ENCODE results near the gene ZDHHC7.

The ZDHHC7 gene

DNA sequence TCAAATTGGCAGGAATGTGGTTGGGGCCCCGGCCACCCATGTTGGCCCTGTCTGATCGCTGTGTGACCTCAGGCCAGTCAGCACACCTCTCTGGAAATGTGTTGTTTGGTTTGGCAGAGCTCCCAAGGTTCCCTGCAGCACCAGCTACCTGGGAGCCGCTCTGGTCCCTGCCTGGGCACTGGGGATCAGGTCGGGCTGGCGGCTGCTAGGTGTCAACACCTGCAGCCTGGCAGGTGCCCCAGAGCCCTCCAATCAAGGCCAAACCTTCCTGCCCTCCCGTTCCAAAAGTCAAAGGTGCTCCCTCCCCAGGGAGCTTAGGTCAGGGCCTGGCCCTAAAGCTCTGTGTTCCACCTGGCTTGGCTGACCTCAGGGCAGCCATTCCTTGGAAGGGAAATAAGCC is 55.9 kb downstream of the ZDHHC7 start:
- no peak for ATAC-seq
- TF ChIP-seq ZC3H10 (CRISPR knock-in tag; IDR thresholded peaks at IDR 0.05), result no peak
- no peak for TF ChIP-seq RARB (CRISPR knock-in tag; IDR thresholded peaks at IDR 0.05)
- TF ChIP-seq ARNTL (CRISPR knock-in tag; IDR thresholded peaks at IDR 0.05; ENCODE audit: borderline replicate concordance, low read depth), result no peak
- TF ChIP-seq TCF4 (CRISPR knock-in tag; IDR thresholded peaks at IDR 0.05; ENCODE audit: borderline replicate concordance), result no peak
- TF ChIP-seq BACH2 (CRISPR knock-in tag; IDR thresholded peaks at IDR 0.05; ENCODE audit: borderline replicate concordance), result no peak
- TF ChIP-seq ZNF8 (CRISPR knock-in tag; IDR thresholded peaks at IDR 0.05), result no peak
- TF ChIP-seq ESRRG (CRISPR knock-in tag; IDR thresholded peaks at IDR 0.05), result no peak
- no peak for TF ChIP-seq OSR1 (CRISPR knock-in tag; IDR thresholded peaks at IDR 0.05)
- TF ChIP-seq, protein P1, sequence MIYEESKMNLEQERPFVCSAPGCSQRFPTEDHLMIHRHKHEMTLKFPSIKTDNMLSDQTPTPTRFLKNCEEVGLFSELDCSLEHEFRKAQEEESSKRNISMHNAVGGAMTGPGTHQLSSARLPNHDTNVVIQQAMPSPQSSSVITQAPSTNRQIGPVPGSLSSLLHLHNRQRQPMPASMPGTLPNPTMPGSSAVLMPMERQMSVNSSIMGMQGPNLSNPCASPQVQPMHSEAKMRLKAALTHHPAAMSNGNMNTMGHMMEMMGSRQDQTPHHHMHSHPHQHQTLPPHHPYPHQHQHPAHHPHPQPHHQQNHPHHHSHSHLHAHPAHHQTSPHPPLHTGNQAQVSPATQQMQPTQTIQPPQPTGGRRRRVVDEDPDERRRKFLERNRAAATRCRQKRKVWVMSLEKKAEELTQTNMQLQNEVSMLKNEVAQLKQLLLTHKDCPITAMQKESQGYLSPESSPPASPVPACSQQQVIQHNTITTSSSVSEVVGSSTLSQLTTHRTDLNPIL (CRISPR knock-in tag; IDR thresholded peaks at IDR 0.05; ENCODE audit: low read depth), result no peak
- TF ChIP-seq GLIS3 (CRISPR knock-in tag; IDR thresholded peaks at IDR 0.05), result no peak
- TF ChIP-seq, protein P2, sequence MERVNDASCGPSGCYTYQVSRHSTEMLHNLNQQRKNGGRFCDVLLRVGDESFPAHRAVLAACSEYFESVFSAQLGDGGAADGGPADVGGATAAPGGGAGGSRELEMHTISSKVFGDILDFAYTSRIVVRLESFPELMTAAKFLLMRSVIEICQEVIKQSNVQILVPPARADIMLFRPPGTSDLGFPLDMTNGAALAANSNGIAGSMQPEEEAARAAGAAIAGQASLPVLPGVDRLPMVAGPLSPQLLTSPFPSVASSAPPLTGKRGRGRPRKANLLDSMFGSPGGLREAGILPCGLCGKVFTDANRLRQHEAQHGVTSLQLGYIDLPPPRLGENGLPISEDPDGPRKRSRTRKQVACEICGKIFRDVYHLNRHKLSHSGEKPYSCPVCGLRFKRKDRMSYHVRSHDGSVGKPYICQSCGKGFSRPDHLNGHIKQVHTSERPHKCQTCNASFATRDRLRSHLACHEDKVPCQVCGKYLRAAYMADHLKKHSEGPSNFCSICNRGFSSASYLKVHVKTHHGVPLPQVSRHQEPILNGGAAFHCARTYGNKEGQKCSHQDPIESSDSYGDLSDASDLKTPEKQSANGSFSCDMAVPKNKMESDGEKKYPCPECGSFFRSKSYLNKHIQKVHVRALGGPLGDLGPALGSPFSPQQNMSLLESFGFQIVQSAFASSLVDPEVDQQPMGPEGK (CRISPR knock-in tag; IDR thresholded peaks at IDR 0.05; ENCODE audit: borderline replicate concordance), result no peak
- no peak for TF ChIP-seq ZNF565 (CRISPR knock-in tag; conservative IDR thresholded peaks at IDR 0.05; ENCODE audit: low read depth)
- TF ChIP-seq ZFP3 (CRISPR knock-in tag; IDR thresholded peaks at IDR 0.05), result no peak

GRCh38 chr16:84953190-84953746 is 58.1 kb downstream of the ZDHHC7 start:
- peak; percentile 5; the same call in 1 of the 3 replicates for ATAC-seq

DNA sequence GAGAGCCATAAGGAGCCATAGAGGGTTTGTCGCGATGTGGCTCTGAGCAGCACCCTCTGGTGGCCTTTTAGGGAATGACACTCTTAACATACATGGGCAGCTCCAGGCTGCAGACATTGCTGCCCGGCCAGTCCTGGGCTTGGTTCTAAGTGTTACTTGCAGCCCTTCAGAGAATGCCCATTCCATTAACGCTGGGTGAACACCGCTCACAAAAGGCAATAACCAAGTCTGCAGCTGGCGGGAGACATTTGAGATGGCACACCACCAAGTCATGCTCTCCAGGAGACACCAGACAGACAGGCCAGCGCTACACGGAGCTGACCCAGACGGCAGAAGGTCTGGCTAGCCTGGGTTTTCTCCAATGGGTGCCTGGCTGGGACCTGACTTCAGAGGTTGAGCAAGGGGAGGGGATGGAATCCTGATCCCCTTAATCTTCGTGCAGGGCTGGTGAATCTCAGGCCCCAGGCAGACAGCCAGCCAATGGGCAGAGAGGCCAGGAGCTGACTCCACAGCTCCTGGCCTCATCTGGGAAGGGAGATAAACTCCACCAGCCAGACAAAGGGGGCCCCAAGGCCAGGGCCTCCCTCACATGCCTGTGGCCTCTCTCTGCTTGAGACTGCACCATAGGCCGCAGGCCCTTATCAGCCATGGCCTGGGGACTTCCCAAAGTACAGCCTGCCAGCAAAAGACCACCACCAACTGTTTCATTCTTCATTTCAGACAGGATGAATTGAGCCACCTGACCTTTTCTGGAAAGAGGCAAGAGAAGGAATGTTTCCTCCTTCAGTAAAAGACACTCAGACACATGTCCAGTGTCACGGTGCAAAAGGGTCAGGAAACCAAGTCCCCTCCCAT is 58.8 kb downstream of the ZDHHC7 start:
- TF ChIP-seq ZC3H10 (CRISPR knock-in tag; IDR thresholded peaks at IDR 0.05), result no peak
- TF ChIP-seq SNAI2 (CRISPR knock-in tag; IDR thresholded peaks at IDR 0.05), result 0 out of 2 replicates have a peak, but pooled peaks have one; percentile 38
- TF ChIP-seq ISL1 (CRISPR knock-in tag; IDR thresholded peaks at IDR 0.05), result 0 out of 2 replicates have a peak, but pooled peaks have one; percentile 24
- no peak for TF ChIP-seq CSDC2 (CRISPR knock-in tag; IDR thresholded peaks at IDR 0.05)
- no peak for TF ChIP-seq GLIS3 (CRISPR knock-in tag; IDR thresholded peaks at IDR 0.05)
- TF ChIP-seq TCF4 (CRISPR knock-in tag; IDR thresholded peaks at IDR 0.05; ENCODE audit: borderline replicate concordance), result peak; percentile 74
- TF ChIP-seq, protein P2 (CRISPR knock-in tag; IDR thresholded peaks at IDR 0.05; ENCODE audit: borderline replicate concordance), result no peak
- TF ChIP-seq ZNF70 (CRISPR knock-in tag; IDR thresholded peaks at IDR 0.05), result 0 out of 2 replicates have a peak, but pooled peaks have one; percentile 16
- TF ChIP-seq TOX (CRISPR knock-in tag; IDR thresholded peaks at IDR 0.05; ENCODE audit: borderline replicate concordance), result no peak
- TF ChIP-seq ARNTL (CRISPR knock-in tag; IDR thresholded peaks at IDR 0.05; ENCODE audit: borderline replicate concordance, low read depth), result no peak
- peak; percentile 95 for ATAC-seq

More at GRCh38 chr16:84953190-84953746, 58.1 kb downstream of the ZDHHC7 start:
- TF ChIP-seq ARNTL (CRISPR knock-in tag; IDR thresholded peaks at IDR 0.05; ENCODE audit: borderline replicate concordance, low read depth) (no peak), ZNF565 (CRISPR knock-in tag; conservative IDR thresholded peaks at IDR 0.05; ENCODE audit: low read depth) (no peak), CSDC2 (CRISPR knock-in tag; IDR thresholded peaks at IDR 0.05) (no peak)

DNA sequence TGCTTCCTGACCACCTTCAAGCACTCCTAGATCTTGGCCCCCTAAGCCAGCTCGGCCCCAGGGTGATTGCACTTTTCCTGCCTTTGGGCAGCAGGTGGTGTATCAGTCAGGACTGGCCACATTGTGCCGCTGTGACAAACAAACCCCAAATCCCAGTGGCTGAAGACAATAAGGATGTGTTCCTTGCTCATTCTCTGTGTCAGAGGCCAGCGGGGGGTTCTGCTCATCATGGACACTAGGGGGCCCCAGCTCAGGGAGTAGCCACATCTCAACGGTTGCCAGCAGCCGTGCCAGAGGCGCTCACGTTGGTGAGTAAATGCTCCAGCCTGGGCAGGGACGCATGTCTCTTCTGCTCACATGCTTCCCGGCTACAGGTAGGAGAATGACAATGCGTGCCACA is 60.4 kb downstream of the ZDHHC7 start:
- TF ChIP-seq CSRNP3 (CRISPR knock-in tag; IDR thresholded peaks at IDR 0.05), result no peak
- TF ChIP-seq ZNF565 (CRISPR knock-in tag; conservative IDR thresholded peaks at IDR 0.05; ENCODE audit: low read depth), result no peak
- TF ChIP-seq ESRRG (CRISPR knock-in tag; IDR thresholded peaks at IDR 0.05), result no peak
- TF ChIP-seq SNAI2 (CRISPR knock-in tag; IDR thresholded peaks at IDR 0.05), result no peak
- no peak for ATAC-seq
